PC-9 (cell line): ENCODE data around the gene ATP11A. TPM values are rescaled to one million over a fixed set of nuclear protein-coding genes. Genes with fewer than 3 reads are reported as not detected.

Experiments
- BruUV-seq: library from RNA; stranded (reverse); fragments of 400-500 nt; replicated peaks from 2 replicates; lab custom pipeline; 2021; lab: Mats Ljungman, UMichigan
- CTCF ChIA-PET: fragments of 300-600 bp; sonication (Branson Sonifier 250); formaldehyde crosslinking; loops from one replicate; lab custom pipeline; 2022; ENCODE audit warnings: antibody characterized with exemption; lab: Charles Lee
- POLR2A ChIA-PET: fragments of 300-600 bp; sonication (Branson Sonifier 250); formaldehyde crosslinking; loops from one replicate; lab custom pipeline; 2022; ENCODE audit warnings: antibody characterized with exemption; ENCODE audit not compliant: unreplicated experiment; lab: Charles Lee
- DNase-seq, 2 experiments: peaks; one replicate each; pipeline versions ENCODE4 v3.0.0 to v3.0.0-alpha.2; 2015 to 2022; ENCODE audit warnings: mixed read lengths in 1 of 2
- H2AFZ ChIP-seq: fragments of 200-600 bp; sonication (generic); 2 replicates; pipeline ENCODE4 v1.8.1; 2017; ENCODE audit warnings: antibody characterized with exemption
- H3F3A ChIP-seq: fragments of 200-600 bp; sonication (generic); 2 replicates; pipeline ENCODE4 v1.8.1; 2017; ENCODE audit warnings: antibody characterized with exemption, mild to moderate bottlenecking, low read depth; ENCODE audit not compliant: insufficient read depth
- H3K27ac ChIP-seq: fragments of 200-600 bp; sonication (generic); 2 replicates; pipeline ENCODE4 v1.6.1; 2016; ENCODE audit warnings: mixed run types
- H3K27me3 ChIP-seq: fragments of 200-600 bp; sonication (generic); 2 replicates; pipeline ENCODE4 v1.6.1; 2016; ENCODE audit warnings: low read depth, mixed run types; ENCODE audit not compliant: insufficient read depth
- H3K36me3 ChIP-seq: fragments of 200-600 bp; sonication (generic); 2 replicates; pipeline ENCODE4 v1.6.1; 2016; ENCODE audit warnings: low read depth, mixed run types
- H3K4me1 ChIP-seq: fragments of 200-600 bp; sonication (generic); replicated peaks from 2 replicates; pipeline ENCODE4 v1.6.1; 2016; ENCODE audit warnings: mixed run types; ENCODE audit not compliant: insufficient read depth
- H3K4me2 ChIP-seq: fragments of 200-600 bp; sonication (generic); 2 replicates; pipeline ENCODE4 v1.6.1; 2017; ENCODE audit warnings: mixed run types
- H3K4me3 ChIP-seq: fragments of 200-600 bp; sonication (generic); 2 replicates; pipeline ENCODE4 v1.6.1; 2016; ENCODE audit warnings: mixed run types
- H3K79me2 ChIP-seq: fragments of 200-600 bp; sonication (generic); 2 replicates; pipeline ENCODE4 v1.6.1; 2017; ENCODE audit warnings: low read depth, mixed run types
- H3K9me2 ChIP-seq: fragments of 200-600 bp; sonication (generic); 2 replicates; pipeline ENCODE4 v1.8.1; 2017; ENCODE audit warnings: mild to moderate bottlenecking; ENCODE audit not compliant: insufficient read depth
- H3K9me3 ChIP-seq: fragments of 200-600 bp; sonication (generic); 2 replicates; pipeline ENCODE4 v1.8.1; 2016; ENCODE audit warnings: low read depth; ENCODE audit not compliant: insufficient read depth
- H4K20me1 ChIP-seq: fragments of 200-600 bp; sonication (generic); 2 replicates; pipeline ENCODE4 v1.8.1; 2017; ENCODE audit not compliant: insufficient read depth
- CTCF ChIP-seq: fragments of 200-600 bp; sonication (generic); conservative IDR thresholded peaks from 2 replicates; pipeline ENCODE4 v1.6.1; 2017; ENCODE audit warnings: mixed run types, antibody characterized with exemption, mild to moderate bottlenecking, moderate library complexity
- EZH2 ChIP-seq: fragments of 200-600 bp; sonication (generic); IDR thresholded peaks from 2 replicates; pipeline ENCODE4 v1.8.0; 2017; ENCODE audit warnings: antibody characterized with exemption, low read depth
- intact Hi-C: fragments of 100-400 bp; cut with micrococcal nuclease; formaldehyde crosslinking; loops from one replicate; pipeline ENCODE4 v1.10.0; 2022; ENCODE audit not compliant: unreplicated experiment
- total RNA-seq: library from RNA; stranded (reverse); gene quantifications from 2 replicates; pipeline ENCODE4 v1.2.3, GENCODE V29; 2021

Gene ATP11A
- total RNA-seq, 1 experiment from 2014 or later: 92.2 TPM

DNA sequence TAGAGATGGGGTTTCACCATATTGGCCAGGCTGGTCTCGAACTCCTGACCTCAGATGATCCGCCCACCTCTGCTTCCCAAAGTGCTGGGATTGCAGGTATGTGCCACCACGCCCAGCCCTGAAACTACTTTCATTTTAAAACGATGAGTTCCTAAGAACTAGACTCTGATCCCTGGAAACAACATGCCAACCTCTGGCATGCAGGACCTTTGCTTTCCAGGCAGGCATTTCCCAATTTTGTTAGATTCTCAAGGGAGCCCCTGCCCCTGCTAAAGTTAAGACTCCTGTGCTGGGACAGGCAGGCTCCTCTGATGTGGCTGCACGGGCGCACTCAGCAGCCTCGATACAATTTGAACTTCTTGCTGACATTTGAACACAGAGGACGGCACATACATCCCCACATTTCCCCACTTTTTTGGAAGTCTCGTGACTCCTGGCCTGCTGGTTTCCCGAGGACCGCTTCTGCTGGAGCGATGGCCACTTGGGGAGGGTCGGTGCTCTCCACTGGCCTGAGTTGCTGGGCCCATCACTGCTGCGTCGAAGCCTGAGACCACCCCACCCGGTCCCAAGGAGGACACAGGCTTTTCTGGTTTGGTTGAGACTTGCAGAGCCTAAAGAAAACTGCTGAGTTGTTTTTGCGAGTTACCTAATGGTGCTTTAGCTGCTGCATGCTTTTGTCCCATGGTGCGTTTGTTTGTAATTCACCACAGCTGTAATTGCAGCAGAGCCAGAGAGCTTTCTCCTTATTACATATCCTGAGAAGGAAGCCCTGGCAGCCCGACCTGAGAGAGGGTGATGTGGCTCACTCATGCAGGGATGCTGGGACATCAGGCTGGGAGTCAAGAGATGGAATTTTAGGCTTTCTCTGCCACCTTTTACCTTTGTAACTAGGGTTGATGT, 8.2 kb downstream of the ATP11A start:
- Histone ChIP-seq H3K27ac (no peak overlapping the region), H3K4me2 (no peak overlapping the region), H3K4me3 (no peak overlapping the region), H3K9me2 (no peaks in the 10 kb centered on the region), H3K27me3 (no peaks in the 10 kb centered on the region), H3F3A (peaks cover 18% of the 10 kb centered on the region; the same call in 1 of the 2 replicates), H3K79me2 (peaks cover 98% of the 10 kb centered on the region), H2AFZ (no peak overlapping the region), H3K36me3 (no peaks in the 10 kb centered on the region), H3K9me3 (no peaks in the 10 kb centered on the region), H3K4me1 (peaks cover 20% of the 10 kb centered on the region), H4K20me1 (peaks cover 28% of the 10 kb centered on the region)
- CTCF ChIA-PET: no interaction called here
- POLR2A ChIA-PET: no interaction called here
- TF ChIP-seq EZH2 (no peak), CTCF (no peak)
- no TSS peak for BruUV-seq
- DNase-seq: no peak
- intact Hi-C loops: no loop called here

GRCh38 chr13:112699322-112699918, 9.6 kb downstream of the ATP11A start:
- Histone ChIP-seq H3K27ac (no peak overlapping the region), H3F3A (peaks cover 8% of the 10 kb centered on the region; the same call in 1 of the 2 replicates), H3K79me2 (peaks cover 98% of the 10 kb centered on the region), H2AFZ (no peak overlapping the region), H3K9me3 (no peaks in the 10 kb centered on the region), H3K4me2 (no peak overlapping the region), H3K27me3 (no peaks in the 10 kb centered on the region), H3K9me2 (no peaks in the 10 kb centered on the region), H4K20me1 (peaks cover 29% of the 10 kb centered on the region), H3K4me1 (peaks cover 6% of the 10 kb centered on the region), H3K4me3 (no peak overlapping the region), H3K36me3 (no peaks in the 10 kb centered on the region)
- POLR2A ChIA-PET: no interaction called here
- intact Hi-C loops: no loop called here
- CTCF ChIA-PET: no interaction called here
- BruUV-seq: no TSS peak
- DNase-seq: no peak
- no peak for TF ChIP-seq CTCF
- no peak for TF ChIP-seq EZH2

DNA sequence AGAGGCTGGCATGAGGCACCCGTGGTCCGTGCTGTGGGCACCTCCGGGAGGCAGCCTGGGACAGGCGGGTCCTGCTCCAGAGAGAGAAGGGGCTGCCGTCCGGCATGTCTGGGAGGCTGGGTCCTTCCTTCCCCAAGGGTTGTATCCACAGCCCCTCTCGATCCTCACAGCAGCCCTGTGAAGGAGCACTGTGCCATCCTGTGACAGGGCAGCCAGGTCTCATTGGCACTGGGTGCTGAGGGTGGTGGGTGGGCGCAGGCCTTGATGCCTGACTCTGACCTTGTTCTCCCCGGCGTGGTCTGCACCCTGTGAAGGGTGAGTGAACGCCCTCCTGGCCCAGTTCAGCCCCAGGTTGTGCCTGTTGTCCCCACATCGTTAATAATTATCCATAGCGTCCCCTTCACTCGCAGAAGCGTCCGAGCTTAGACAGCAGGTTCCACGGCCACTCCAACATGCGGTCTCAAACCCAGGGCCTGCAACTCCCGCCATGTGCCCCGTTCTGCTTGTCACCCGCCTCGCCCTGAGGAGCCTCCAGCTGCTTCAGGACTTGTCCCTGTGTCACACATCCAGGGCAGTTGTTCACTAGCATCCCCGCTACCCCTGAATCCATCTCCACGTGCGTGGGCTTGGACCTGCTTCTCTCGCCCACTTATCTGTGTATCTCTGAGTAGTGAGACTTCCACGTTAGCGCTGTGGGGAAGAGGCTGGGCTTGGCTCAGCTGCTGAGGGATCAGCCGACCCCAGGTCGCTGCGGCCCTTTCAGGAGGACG, 10.6 kb downstream of the ATP11A start:
- H3K9me2 ChIP-seq: no peaks in the 10 kb centered on the region
- no peaks in the 10 kb centered on the region for H3F3A ChIP-seq
- H4K20me1 ChIP-seq: peaks cover 39% of the 10 kb centered on the region
- no peaks in the 10 kb centered on the region for H3K9me3 ChIP-seq
- intact Hi-C loops: no loop called here
- no TSS peak for BruUV-seq
- H2AFZ ChIP-seq: no peak overlapping the region
- no peaks in the 10 kb centered on the region for H3K27me3 ChIP-seq
- no peak overlapping the region for H3K4me3 ChIP-seq
- TF ChIP-seq EZH2 (no peak), CTCF (no peak)
- peaks cover 98% of the 10 kb centered on the region for H3K79me2 ChIP-seq
- H3K4me1 ChIP-seq: no peaks in the 10 kb centered on the region
- no peaks in the 10 kb centered on the region for H3K36me3 ChIP-seq
- DNase-seq: no peak
- ChIA-PET CTCF (no interaction called here), POLR2A (no interaction called here)
- H3K4me2 ChIP-seq: no peak overlapping the region
- H3K27ac ChIP-seq: no peak overlapping the region
